Inflammatory macrophage treated with lipopolysaccharide for 4 hours (primary cell): ENCODE measurements around the gene FAM193A.
"Not testable (repeated sequence)": the region's sequence is repeated elsewhere in the genome, so short reads cannot be mapped to it uniquely, and the experiment has no call there.

Experiments
- DNase-seq: peaks from one replicate; pipeline ENCODE4 v3.0.0-alpha.2; 2020

FAM193A gene

DNA sequence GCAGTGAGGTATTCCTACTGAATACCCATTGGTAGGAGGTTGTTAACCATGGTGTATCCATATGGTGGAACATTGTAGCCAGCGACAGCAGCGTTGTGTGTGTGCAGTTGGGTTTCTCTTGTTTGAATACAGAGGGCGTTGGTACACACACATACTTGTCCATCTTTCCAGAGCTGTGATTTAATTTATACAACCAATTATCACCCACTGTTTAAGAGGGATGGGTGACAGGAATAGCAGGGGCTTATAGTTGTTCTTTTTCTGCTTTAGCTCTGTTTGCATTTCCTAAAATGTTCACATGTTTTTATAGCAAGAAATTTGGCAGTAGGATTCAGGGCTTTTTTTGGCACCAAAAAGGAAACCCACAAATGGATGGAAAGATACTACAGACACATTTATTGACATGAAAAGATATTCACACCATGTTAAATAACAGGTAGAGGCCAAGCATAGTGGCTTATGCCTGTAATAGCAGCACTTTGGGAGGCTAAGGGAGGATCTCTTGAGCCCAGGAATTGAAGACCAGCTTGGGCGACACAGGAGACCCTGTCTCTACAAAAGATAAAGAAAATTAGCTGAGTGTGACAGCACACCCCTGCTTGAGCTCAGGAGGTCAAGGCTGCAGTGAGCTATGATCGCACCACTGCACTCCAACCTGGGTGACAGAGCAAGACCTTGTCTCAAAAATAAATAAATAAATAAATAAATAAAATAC lies 159.1 kb downstream of the FAM193A start:
- no peak for DNase-seq

DNA sequence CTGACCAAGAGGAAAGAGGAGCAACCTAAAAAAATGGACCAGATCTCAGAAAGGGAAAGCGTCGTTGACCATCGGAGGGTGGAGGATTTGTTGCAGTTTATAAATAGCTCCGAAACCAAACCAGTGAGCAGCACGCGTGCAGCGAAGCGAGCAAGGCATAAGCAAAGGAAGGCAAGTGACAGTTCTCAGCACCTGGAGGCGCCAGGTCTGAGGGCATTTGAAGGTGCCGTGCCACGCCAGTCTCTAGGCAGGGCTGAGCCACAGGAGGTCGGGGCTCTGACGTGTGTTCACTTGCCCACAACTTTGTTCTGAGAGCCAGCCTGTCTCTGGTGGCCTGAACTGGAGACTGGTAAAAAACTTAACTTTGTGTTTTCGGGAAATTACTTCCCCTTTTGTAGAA lies 160.0 kb downstream of the FAM193A start:
- no peak for DNase-seq

DNA sequence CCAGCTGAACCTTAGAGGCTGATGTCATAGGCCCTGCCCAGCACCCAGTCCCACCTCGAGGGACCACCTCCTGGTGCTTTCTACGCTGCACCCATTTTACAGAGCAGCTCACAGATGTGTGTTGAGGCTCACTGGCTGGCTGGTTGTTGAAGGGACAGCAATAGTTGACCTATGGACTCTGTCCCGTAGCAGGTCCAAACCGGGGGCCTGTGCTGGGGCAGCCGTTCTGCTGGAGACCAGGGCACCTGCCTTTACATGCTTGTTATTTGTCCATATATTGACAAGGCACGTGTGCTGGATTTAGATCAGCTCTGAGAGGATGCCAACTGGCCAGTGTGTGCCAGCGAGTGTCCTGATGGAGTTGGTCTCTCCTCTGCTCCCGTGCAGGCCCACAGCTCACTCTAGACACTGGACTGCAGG lies 161.6 kb downstream of the FAM193A start:
- DNase-seq, result no peak

GRCh38 chr4:2698504-2698903 lies 162.1 kb downstream of the FAM193A start:
- no peak for DNase-seq

DNA sequence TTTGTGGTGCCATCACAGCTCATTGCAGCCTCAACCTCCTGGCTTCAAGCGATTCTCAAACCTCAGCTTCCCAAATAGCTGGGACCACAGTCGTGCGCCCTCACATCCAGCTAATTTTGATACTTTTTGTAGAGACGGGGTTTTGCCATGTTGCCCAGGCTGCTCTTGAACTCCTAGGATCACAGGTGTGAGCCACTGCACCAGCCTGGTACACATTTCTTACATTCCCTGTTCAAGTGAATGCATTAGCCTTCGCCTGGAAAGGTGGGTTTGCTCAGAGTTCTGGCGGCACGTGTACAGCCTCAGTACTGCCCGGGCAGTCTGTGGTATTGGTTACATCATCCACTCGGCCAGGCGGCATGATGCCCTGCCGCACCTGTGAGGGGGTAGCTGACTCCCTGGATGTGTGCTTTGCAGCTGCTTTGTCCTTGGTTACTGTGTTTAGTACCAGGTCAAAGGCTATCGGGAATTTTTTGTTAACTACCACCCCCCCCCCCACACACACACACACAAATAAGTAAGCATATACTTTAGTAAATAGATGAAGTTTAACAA lies 162.6 kb downstream of the FAM193A start:
- DNase-seq, result no peak

- DNase-seq, result no peak
These were observed 163.1 kb downstream of the FAM193A start for GRCh38 chr4:2699534-2699933.

- no peak for DNase-seq
These were observed 163.6 kb downstream of the FAM193A start for GRCh38 chr4:2700031-2700430.

DNA sequence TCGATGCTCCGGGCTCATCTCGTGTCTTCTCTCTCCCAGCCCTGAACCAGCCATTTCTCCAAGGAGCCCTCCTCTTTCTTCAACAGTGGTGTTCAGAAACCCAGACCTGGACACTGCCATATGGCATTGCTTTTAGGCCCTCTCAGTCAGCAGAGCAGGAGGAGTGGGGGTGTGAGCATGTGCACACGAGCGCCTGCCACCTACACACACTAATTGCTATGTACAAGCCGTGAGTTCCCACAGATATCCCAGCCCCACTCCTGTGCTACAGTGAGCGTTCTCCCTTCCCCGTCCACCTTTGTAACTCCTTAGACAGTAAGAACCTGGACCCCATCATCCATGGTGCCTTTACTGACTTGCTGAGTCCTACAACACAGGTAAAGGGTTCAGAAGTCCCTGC lies 165.9 kb downstream of the FAM193A start:
- DNase-seq, result no peak

- no peak for DNase-seq
These were observed 166.3 kb downstream of the FAM193A start for GRCh38 chr4:2702770-2703169.

DNA sequence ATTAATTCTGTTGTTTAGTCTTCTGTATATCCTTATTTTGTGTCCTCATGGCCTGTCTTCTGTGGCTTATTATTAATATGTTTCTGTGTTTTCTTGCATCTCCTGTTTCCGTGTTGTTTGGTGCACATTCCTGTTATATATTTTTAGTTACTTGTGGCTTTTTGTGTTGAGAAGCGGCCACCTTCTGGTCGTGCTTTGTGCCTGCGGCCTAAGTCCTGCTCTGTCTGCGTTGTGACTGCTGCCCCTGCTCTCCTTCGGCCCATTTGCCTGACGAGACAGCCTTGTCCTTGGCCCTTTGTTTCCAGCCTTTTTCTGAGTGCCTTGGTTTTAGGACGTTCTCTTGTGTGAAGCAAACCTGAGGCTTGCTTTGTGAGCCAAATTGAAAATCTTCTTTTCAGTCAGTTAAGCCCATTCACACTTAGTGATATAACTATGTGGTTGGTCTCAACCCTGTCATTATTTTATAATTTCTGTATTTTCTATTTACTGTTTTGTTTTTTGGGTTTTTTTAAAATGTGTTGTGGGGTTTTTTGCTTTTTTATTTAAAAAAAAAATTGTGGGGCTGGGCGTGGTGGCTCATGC lies 175.9 kb downstream of the FAM193A start:
- DNase-seq, result no peak

DNA sequence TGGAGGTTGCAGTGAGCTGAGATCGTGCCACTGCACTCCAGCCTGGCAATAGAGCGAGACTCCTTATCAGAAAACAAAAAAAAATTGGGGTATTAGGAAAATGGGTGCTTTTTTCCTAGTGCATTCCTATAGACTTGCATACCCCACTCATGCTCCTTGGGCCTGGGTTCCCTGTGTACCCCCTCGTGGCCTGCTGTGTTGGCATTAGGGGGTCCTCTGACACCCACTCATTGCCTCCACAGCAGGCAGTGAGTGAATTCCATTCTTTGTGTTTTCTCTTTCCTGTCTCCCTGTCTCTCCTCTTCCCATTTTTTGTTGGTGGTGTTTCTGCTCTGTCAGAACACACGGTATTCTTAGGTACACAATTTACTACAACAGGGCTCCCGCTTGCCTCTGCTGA lies 176.9 kb downstream of the FAM193A start:
- no peak for DNase-seq

GRCh38 chr4:2714061-2714770 lies 177.8 kb downstream of the FAM193A start:
- peak; percentile 55 for DNase-seq

GRCh38 chr4:2714918-2715317 lies 178.5 kb downstream of the FAM193A start:
- no peak for DNase-seq

- no peak for DNase-seq
These were observed 179.0 kb downstream of the FAM193A start for GRCh38 chr4:2715426-2715825.

GRCh38 chr4:2716236-2716635 lies 179.8 kb downstream of the FAM193A start:
- no peak for DNase-seq

GRCh38 chr4:2721586-2721985 lies 185.1 kb downstream of the FAM193A start:
- no peak for DNase-seq

GRCh38 chr4:2722033-2722432 lies 185.6 kb downstream of the FAM193A start:
- DNase-seq, result no peak

DNA sequence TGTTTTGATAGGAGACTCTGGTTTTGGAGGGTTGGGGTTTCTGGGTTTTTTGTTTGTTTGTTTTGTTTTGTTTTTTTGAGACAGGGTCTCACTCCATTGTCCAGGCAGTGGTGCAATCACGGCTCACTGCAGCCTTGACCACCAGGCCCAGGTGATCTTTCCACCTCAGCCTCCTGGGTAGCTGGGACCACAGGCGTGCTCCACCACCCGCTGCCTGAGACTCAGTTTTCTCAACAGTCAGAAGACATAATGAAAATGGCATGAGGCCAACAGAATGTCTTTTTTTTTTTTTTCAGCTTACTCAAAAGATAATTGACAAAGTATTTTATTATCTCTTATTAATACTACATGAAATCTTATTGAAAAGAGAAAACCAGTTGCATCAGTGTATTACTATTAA lies 187.3 kb downstream of the FAM193A start:
- no peak for DNase-seq

DNA sequence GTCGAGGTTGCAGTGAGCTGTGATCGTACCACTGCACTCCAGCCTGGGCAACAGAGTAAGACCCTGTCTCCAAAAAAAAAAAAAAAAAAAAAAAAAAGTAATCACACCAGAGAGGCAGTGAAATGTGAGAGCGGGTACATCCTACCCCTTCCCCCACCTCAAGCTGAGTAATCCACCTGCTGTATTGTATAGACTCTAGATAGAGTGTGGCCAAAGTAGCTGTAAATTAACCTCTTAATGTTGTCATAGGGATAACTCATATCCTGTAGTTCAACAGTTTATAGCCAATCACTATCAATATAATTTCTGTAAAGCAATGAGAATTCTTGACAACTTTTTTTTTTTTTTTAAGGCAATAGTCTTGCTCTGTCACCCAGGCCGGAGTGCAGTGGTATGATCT lies 188.9 kb downstream of the FAM193A start:
- no peak for DNase-seq

DNA sequence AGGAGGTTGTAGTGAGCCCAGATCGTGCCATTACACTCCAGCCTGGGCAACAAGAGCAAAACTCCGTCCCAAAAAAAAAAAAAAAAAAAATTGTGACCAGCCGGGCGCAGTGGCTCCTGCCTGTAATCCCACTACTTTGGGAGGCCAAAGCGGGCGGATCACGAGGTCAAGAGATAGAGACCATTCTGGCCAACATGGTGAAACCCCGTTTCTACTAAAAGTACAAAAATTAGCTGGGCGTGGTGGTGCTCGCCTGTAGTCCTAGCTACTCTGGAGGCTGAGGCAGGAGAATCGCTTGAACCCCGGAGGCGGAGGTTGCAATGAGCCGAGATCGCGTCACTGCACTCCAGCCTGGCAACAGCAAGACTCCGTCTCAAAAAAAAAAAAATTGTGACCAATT lies 190.4 kb downstream of the FAM193A start:
- DNase-seq, result not testable (repeated sequence)

DNA sequence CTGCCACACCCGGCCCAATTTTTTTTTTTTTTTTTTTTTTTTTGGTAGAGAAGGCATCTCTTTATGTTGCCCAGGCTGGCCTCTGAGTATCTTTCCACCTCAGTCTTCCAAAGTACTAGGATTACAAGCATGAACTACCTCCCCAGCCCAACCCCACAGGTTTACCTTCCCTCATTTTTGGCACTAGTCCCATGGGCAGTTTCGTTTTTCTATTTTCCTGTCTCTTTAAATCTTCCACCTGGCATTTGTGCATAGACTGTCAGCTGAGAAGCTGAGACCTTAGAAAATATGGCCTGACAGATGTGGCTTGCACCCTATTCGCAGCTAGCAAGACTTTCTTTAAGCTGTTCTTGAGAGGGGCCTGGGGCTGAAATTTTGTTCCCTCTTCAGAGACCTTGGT lies 191.8 kb downstream of the FAM193A start:
- no peak for DNase-seq

- no peak for DNase-seq
These were observed 192.5 kb downstream of the FAM193A start for GRCh38 chr4:2728806-2729532.

GRCh38 chr4:2729533-2729875 lies 193.1 kb downstream of the FAM193A start:
- no peak for DNase-seq
